ENCODE measurements around the gene NRG3.

- TF ChIP-seq CTCF (IDR thresholded peaks at IDR 0.05) = no peak
- no peak for TF ChIP-seq POLR2A (IDR thresholded peaks at IDR 0.05)
Observed at GRCh38 chr10:82160307-82160706, 285.3 kb downstream of the NRG3 start.
